Prostate gland (tissue), 2 donors: ENCODE measurements around the gene COG5. TPM values are rescaled to one million over a fixed set of nuclear protein-coding genes. Genes with fewer than 3 reads are reported as not detected.

Experiments used
- DNase-seq: peaks from one replicate; pipeline ENCODE4 v3.0.0-alpha.2; 2019; ENCODE audit warnings: low spot score
- H3K27ac ChIP-seq, 2 donors: fragments of 200-600 bp; sonication (generic); 2 replicates each; pipeline ENCODE4 v1.5.1; 2017 to 2019
- H3K27me3 ChIP-seq: fragments of 200-600 bp; sonication (generic); replicated peaks from 2 replicates; pipeline ENCODE4 v1.5.1; 2019; ENCODE audit not compliant: insufficient read depth
- H3K36me3 ChIP-seq, 2 donors: fragments of 200-600 bp; sonication (generic); 1 replicate in 1 of 2; 2 replicates in 1 of 2; pipeline versions ENCODE4 v1.5.1 to v1.8.1; 2017 to 2019
- H3K4me1 ChIP-seq: fragments of 200-600 bp; sonication (generic); replicated peaks from 2 replicates; pipeline ENCODE4 v1.5.1; 2019
- H3K4me3 ChIP-seq, 2 donors: fragments of 200-600 bp; sonication (generic); 2 replicates each; pipeline ENCODE4 v1.5.1; 2017 to 2019
- H3K9me3 ChIP-seq: fragments of 200-600 bp; sonication (generic); 2 replicates; pipeline ENCODE4 v1.5.1; 2017
- CTCF ChIP-seq, 4 experiments: fragments of 200-600 bp in 2 of 4; fragments of 450-650 bp in 2 of 4; sonication (generic) in 2 of 4; IDR thresholded peaks; 1 replicate in 3 of 4; 2 replicates in 1 of 4; pipeline ENCODE4 v1.5.1; 2016 to 2019; ENCODE audit warnings: antibody characterized with exemption in 4 of 4, mild to moderate bottlenecking in 2 of 4, moderate library complexity in 2 of 4
- POLR2A ChIP-seq: fragments of 450-650 bp; IDR thresholded peaks from one replicate; pipeline ENCODE4 v1.6.1; 2016; ENCODE audit warnings: antibody characterized with exemption, mild to moderate bottlenecking
- POLR2AphosphoS5 ChIP-seq: sonication (generic); formaldehyde crosslinking; IDR thresholded peaks from one replicate; pipeline ENCODE4 v1.6.1; 2017; ENCODE audit warnings: antibody characterized with exemption
- WGBS: methylation state at CpG from one replicate; pipeline ENCODE4 v1.1.5; 2018; 5-methylcytosine and 5-hydroxymethylcytosine counted together
- intact Hi-C: fragments of 100-400 bp; cut with DNase I; formaldehyde crosslinking; loops from one replicate; pipeline ENCODE4 v1.14.2; 2022
- total RNA-seq, 2 donors: library from RNA; depleted of rRNA; stranded (reverse); fragments of >200 nt; gene quantifications; one replicate each; pipeline ENCODE4 v1.1.0, GENCODE V29; 2016

COG5 gene
- total RNA-seq, 2 donors from 2014 or later = 35.1 to 86.4 TPM

GRCh38 chr7:107450970-107451369 lies 112.8 kb downstream of the COG5 start:
- no peak overlapping the region for H3K4me3 ChIP-seq
- DNase-seq = no peak
- H3K27ac ChIP-seq = no peak overlapping the region
- intact Hi-C loops = no loop called here
- H3K36me3 ChIP-seq = no peaks in the 10 kb centered on the region
- no peaks in the 10 kb centered on the region for H3K4me1 ChIP-seq
- no peaks in the 10 kb centered on the region for H3K9me3 ChIP-seq
- TF ChIP-seq CTCF (IDR thresholded peaks at IDR 0.05) = no peak
- no peak for TF ChIP-seq POLR2A
- no peak for TF ChIP-seq POLR2AphosphoS5
- WGBS = 81% methylated on average over 1 of the region's 1 CpG
- no peaks in the 10 kb centered on the region for H3K27me3 ChIP-seq

GRCh38 chr7:107446988-107447387 lies 116.7 kb downstream of the COG5 start:
- TF ChIP-seq POLR2A (no peak), CTCF (IDR thresholded peaks at IDR 0.05) (no peak), POLR2AphosphoS5 (no peak)
- DNase-seq = no peak
- no peaks in the 10 kb centered on the region for H3K27me3 ChIP-seq
- H3K4me1 ChIP-seq = no peaks in the 10 kb centered on the region
- intact Hi-C loops = no loop called here
- no peaks in the 10 kb centered on the region for H3K36me3 ChIP-seq
- H3K9me3 ChIP-seq = no peaks in the 10 kb centered on the region
- whole genome bisulfite sequencing = 96% methylated on average over 1 of the region's 1 CpG
- no peak overlapping the region for H3K4me3 ChIP-seq
- H3K27ac ChIP-seq = no peak overlapping the region

GRCh38 chr7:107446531-107446930 lies 117.2 kb downstream of the COG5 start:
- Histone ChIP-seq H3K4me1 (no peaks in the 10 kb centered on the region), H3K9me3 (no peaks in the 10 kb centered on the region), H3K36me3 (no peaks in the 10 kb centered on the region), H3K4me3 (no peak overlapping the region), H3K27ac (no peak overlapping the region), H3K27me3 (no peaks in the 10 kb centered on the region)
- no peak for TF ChIP-seq POLR2AphosphoS5
- TF ChIP-seq POLR2A = no peak
- TF ChIP-seq CTCF (IDR thresholded peaks at IDR 0.05) = no peak
- DNase-seq = no peak
- intact Hi-C loops = no loop called here
- WGBS = 100% methylated on average over 1 of the region's 1 CpG

GRCh38 chr7:107442678-107443077 lies 121.0 kb downstream of the COG5 start:
- DNase-seq = no peak
- Histone ChIP-seq H3K4me3 (no peak overlapping the region), H3K36me3 (no peaks in the 10 kb centered on the region), H3K4me1 (no peaks in the 10 kb centered on the region), H3K27ac (no peak overlapping the region), H3K27me3 (no peaks in the 10 kb centered on the region), H3K9me3 (no peaks in the 10 kb centered on the region)
- intact Hi-C loops = no loop called here
- WGBS = 100% methylated on average over 1 of the region's 1 CpG
- TF ChIP-seq POLR2A (no peak), CTCF (IDR thresholded peaks at IDR 0.05) (no peak), POLR2AphosphoS5 (no peak)

GRCh38 chr7:107441581-107442422 lies 121.9 kb downstream of the COG5 start:
- Histone ChIP-seq H3K27me3 (no peaks in the 10 kb centered on the region), H3K4me3 (no peak overlapping the region), H3K4me1 (no peaks in the 10 kb centered on the region), H3K9me3 (no peaks in the 10 kb centered on the region), H3K27ac (no peak overlapping the region), H3K36me3 (no peaks in the 10 kb centered on the region)
- TF ChIP-seq POLR2AphosphoS5 (no peak), CTCF (IDR thresholded peaks at IDR 0.05) (no peak), POLR2A (no peak)
- intact Hi-C loops = no loop called here
- DNase-seq = no peak
